AG09319 (cell line): Measurements from ENCODE around the gene MPPED2.

ENCODE experiments used
- DNase-seq: peaks from one replicate; pipeline ENCODE4 v3.0.0-alpha.2; 2010; ENCODE audit warnings: low read depth; ENCODE audit errors: extremely low read depth
- CTCF ChIP-seq: IDR thresholded peaks from 2 replicates; pipeline ENCODE4 v1.5.1; 2011; ENCODE audit warnings: low read depth, mild to moderate bottlenecking, inconsistent platforms, low read length, moderate library complexity

MPPED2 gene

GRCh38 chr11:30434901-30435300, 151.3 kb downstream of the MPPED2 start:
- DNase-seq, result no peak
- no peak for TF ChIP-seq CTCF

- TF ChIP-seq CTCF, result no peak
- DNase-seq, result no peak
Observed at GRCh38 chr11:30433831-30434230, 152.3 kb downstream of the MPPED2 start.

- no peak for TF ChIP-seq CTCF
- DNase-seq, result no peak
Observed at GRCh38 chr11:30432716-30433115, 153.4 kb downstream of the MPPED2 start.

GRCh38 chr11:30432178-30432577, 154.0 kb downstream of the MPPED2 start:
- DNase-seq, result no peak
- TF ChIP-seq CTCF, result no peak

GRCh38 chr11:30431127-30431814, 154.9 kb downstream of the MPPED2 start:
- no peak for TF ChIP-seq CTCF
- no peak for DNase-seq

GRCh38 chr11:30429550-30429949, 156.6 kb downstream of the MPPED2 start:
- DNase-seq, result no peak
- no peak for TF ChIP-seq CTCF

GRCh38 chr11:30426781-30427180, 159.4 kb downstream of the MPPED2 start:
- no peak for TF ChIP-seq CTCF

More at GRCh38 chr11:30426781-30427180, 159.4 kb downstream of the MPPED2 start:
- no peak for DNase-seq
